Stimulated activated CD8-positive, alpha-beta memory T cell treated with anti-CD3 and anti-CD28 coated beads, Interleukin-7, amount 100 ng/mL, for 4 hours (primary cell): ENCODE data around the gene TMPRSS6.

Experiments used
- DNase-seq, 2 donors: peaks; one replicate each; pipeline ENCODE4 v3.0.0-alpha.2; 2020; ENCODE audit warnings: low read depth in 2 of 2

Gene TMPRSS6

GRCh38 chr22:37109242-37109917 is at the start of gene TMPRSS6:
Gene TMPRSS6 (minus strand): TSS chr22:37109713. CDS start chr22:37103417, 6,296 bp downstream.
- DNase-seq, result no peak

DNA sequence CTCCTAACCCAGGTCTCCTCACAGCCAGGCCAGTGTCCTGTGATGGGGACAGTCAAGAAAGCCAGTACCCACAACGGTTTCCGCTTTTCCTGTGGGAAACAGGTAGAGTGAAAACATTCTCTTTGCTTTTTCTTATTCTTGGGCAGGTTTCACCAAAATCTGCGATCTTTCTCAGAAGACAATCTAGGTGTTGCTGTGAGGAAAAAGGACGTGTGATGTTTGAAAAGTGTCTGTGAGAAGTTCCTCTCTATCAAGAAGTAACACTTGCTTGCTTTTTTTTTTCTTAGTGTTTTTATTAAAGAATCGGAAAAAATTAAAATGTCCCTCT is 49.4 kb upstream of the TMPRSS6 start:
- no peak for DNase-seq

GRCh38 chr22:37157516-37158285 is 48.2 kb upstream of the TMPRSS6 start:
- DNase-seq, result no peak

- DNase-seq, result no peak
Observed at GRCh38 chr22:37156686-37157435, 47.3 kb upstream of the TMPRSS6 start.

- no peak for DNase-seq
Observed at GRCh38 chr22:37155971-37156370, 46.5 kb upstream of the TMPRSS6 start.

GRCh38 chr22:37154925-37155712 is 45.6 kb upstream of the TMPRSS6 start:
- no peak for DNase-seq

DNA sequence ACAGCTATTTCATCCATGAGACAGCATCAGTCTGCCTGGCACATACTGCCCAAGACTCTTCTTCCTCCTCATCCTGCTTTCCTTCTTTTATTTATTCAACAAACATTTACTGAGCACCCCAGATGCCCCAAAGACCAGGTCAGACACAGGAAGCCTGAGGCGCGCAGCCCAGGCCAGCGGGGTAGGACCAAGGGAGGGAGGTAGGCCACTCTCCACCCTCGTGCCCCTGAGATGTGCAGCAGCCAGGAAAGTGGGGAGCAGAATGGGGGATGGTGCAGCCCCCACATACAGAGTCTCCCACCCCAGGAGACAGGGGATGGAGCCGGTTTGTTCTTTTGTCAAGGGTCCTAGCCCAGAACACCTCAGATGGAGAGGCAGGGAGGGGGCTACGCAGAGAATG is 44.4 kb upstream of the TMPRSS6 start:
- DNase-seq, result no peak

DNA sequence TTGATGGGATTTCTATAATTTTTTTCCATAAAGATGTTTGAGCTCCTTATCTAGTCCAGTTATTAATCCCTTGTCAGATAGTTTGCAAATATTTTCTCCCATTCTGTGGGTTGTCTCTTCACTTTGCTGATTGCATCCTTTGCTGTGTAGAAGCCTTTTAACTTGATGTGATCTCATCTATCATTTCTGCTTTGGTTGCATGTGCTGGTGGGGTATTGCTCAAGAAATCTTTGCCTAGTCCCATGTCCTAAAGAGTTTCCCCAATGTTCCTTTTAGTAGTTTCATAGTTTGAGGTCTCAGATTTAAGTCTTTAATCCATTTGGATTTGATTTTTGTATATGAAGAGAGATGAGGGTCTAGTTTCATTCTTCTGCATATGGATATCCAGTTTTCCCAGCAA is 41.9 kb upstream of the TMPRSS6 start:
- no peak for DNase-seq

DNA sequence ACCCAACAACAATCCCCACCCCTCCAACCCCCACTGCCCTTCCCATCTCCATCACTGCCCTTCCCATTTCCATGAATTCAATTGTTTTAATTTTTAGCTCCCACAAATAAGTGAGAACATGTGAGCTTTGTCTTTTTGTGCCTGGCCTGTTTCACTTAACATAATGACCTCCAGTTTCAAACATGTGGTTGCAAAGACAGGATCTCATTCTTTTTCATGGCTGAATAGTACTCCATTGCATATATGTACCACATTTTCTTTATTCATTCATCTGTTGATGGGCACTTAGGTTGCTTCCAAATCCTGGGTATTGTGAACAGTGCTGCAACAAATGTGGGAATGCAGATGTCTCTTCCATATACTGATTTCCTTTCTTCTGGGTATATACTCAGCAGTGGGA is 41.2 kb upstream of the TMPRSS6 start:
- no peak for DNase-seq

DNA sequence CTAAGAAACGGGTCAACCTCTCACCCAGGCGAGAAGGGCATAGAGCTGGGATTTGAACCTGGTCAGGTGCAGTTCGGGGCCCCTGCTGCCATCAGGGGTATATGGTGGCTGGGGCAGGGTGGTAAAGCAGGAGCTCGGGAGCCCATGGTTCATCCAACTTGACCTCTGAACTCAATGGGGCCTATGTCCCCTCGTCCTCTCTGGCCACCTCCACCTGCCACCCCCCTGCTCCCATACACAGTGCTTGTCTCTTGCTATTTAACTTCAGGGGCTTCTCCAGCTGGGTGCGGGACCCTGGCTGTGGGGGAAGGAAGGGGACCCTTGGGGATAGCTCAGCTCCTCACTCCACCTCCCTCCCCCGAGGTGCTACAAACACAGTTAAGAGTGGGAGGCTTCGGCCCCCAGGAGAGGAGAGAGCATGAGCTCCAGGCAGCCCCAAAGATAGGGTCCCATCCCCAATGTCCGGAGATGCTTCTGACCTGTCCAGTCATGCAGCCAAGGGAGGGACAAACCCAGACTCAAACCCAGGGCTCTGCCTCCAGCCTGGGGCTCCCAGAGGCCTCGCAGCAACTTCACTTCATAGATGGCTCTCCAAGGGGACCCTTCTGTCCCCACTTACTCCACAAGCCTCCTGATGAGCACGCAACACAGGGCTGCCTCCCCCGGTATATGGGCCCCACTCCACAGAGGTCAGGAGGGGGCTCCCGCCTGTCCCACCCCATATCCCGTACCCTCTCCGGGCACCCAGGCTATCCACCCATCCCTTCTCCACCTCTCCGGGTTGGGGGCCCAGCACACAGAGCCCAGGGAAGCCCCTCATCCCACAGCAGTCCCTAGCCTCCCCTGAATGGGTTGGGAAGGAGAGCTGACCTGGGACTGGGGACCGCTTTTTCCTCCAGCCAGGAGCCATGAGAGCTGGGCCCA is 39.5 kb upstream of the TMPRSS6 start:
- DNase-seq, result no peak

GRCh38 chr22:37148031-37148651 is 38.6 kb upstream of the TMPRSS6 start:
- DNase-seq, result peak in 1 of 2 donors; percentile 56

DNA sequence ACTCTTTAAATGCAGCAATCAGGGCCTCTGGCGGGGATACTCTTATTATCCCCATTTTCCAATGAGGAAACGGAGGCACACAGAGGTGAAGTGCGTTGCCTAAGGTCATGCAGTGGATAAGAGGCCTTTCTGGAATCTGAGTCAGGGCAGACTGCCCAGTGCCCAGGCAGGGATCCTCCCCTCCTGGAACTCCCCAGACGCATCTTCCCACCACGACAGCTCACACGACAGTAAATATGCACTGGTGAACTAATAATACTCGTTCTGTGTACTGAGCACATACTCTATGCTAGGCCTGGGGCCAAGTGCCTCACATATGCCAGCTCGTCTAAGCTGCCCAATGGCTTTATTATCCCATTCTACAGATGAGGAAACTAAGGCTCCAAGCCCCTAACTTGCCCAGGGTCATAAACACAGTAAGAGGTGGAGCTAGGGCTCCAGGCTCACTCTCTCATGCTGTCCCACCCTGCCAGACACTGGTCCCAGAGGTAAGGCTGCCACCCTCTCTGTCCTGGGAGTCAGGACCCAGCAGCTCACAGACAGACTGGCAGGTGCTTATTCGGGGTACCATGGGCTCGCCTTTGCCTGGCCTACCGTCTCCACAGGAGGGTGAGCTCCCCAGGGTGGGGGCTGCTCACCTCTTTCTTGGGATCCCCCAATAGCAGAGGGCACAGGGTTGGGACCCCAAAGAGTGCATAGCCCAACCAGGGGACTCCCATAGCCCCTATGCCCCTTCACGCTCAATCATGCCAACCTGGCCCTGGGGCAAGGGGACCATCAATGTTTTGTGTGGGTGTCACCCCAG is 37.9 kb upstream of the TMPRSS6 start:
- no peak for DNase-seq

- DNase-seq, result no peak
Observed at GRCh38 chr22:37146507-37147180, 37.1 kb upstream of the TMPRSS6 start.

DNA sequence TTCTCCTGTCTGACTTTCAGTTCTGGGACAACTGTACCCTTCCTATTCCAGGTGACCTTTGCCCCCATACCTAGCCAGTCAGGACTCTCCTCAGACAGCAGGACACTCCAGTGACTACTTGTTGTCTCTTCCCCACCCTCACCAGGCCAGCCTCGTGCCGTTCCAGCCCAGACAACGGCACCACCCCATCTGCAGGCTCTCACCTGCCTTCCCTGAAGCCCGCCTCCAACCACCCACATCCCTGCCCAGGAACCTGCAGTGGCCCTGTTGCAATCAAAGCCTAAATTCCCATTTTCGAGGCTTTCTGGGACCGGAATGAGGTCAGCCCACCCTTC is 36.5 kb upstream of the TMPRSS6 start:
- no peak for DNase-seq

DNA sequence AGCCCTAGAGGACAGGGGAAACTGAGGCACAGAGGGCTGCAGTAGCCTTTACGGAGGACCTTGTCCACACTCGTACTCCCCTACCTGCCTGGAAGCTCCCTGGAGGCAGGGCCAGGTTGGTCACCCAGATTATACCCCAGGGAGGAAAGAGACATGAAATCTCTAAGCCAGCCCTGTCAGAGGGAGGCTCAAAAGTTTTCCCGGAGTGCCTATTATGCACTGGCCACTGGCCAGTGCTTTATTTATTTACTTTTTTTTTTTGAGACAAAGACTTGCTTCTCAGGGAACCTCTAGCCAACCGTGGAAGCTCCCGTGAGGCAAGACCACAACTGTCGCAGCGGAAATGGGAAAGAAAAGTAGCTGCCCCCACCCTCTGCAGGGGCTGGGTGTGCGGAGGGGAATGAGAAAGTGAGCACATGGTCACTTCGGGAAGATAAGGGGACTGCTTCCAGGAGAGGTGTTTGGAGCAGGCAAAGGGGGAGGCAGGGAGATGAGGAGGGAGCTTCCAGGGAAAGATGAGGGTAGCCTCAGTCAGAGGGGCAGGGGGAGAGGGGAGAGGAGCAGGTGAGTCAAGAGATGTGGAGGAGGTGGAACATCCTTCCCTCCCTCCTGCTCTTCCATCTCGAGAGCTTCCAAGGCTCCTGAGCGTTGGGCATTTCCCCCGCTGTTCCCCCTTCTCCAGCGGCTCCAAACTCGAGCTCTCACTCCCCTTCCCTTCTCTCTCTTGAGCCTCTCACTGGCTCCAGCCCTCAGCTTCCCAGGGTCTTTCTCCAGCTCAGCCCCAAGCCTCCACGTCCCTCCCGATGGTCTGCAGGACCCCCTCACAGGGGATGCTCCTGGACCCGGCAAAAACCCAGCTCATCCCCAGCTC is 35.9 kb upstream of the TMPRSS6 start:
- no peak for DNase-seq

DNA sequence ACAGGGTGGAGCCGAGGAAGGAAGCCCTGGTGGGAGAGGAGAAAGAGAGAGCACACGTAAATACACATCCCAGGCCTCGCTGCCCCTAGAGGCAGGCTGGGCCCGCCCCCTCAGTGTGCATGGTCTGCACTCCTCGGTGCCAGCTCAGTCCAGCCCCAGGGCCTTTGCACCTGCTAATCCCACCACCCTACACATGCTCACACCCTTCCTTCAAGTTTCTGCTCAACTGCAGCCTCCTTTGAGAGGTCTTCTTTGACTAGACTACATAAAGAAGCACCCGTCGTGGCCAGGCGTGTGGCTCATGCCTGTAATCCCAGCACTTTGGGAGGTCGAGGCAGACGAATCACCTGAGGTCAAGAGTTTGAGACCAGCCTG is 34.7 kb upstream of the TMPRSS6 start:
- DNase-seq, result no peak

- DNase-seq, result no peak
Observed at GRCh38 chr22:37141971-37142370, 32.5 kb upstream of the TMPRSS6 start.

GRCh38 chr22:37141476-37141875 is 32.0 kb upstream of the TMPRSS6 start:
- DNase-seq, result no peak
